Mesothelial cell of epicardium (in vitro differentiated cells): ENCODE data around the gene CEP192. TPM values are rescaled to one million over a fixed set of nuclear protein-coding genes. Genes with fewer than 3 reads are reported as not detected.
A peak's percentile ranks its signal among the peaks of the same experiment; 100 is the strongest.

Source experiments
- DNase-seq, 2 experiments: peaks; one replicate each; pipeline ENCODE4 v3.0.0; 2021; ENCODE audit warnings: low spot score in 2 of 2; ENCODE audit not compliant: unreplicated experiment in 2 of 2
- H3K27ac Mint-ChIP-seq: 2 replicates; pipeline ENCODE4 v1.8.0; 2021; ENCODE audit warnings: mixed read lengths
- H3K27me3 Mint-ChIP-seq: 2 replicates; pipeline ENCODE4 v1.8.0; 2021; ENCODE audit warnings: low read depth, mixed read lengths
- H3K36me3 Mint-ChIP-seq: 2 replicates; pipeline ENCODE4 v1.8.0; 2021; ENCODE audit warnings: mixed read lengths
- H3K4me1 Mint-ChIP-seq: 2 replicates; pipeline ENCODE4 v1.8.0; 2021; ENCODE audit warnings: mixed read lengths
- H3K4me3 Mint-ChIP-seq: 2 replicates; pipeline ENCODE4 v1.8.0; 2021; ENCODE audit warnings: mild to moderate bottlenecking, moderate library complexity, mixed read lengths
- H3K9me3 Mint-ChIP-seq: 2 replicates; pipeline ENCODE4 v1.8.0; 2021; ENCODE audit warnings: mixed read lengths
- CTCF ChIP-seq: fragments of 200-600 bp; sonication (generic); IDR thresholded peaks from one replicate; pipeline ENCODE4 v1.5.0; 2021; ENCODE audit warnings: antibody characterized with exemption; ENCODE audit not compliant: unreplicated experiment
- total RNA-seq: library from RNA; stranded (reverse); gene quantifications from 3 replicates; pipeline ENCODE4 v1.2.1, GENCODE V29; 2021

The CEP192 gene
- total RNA-seq, 1 donor from 2014 or later = 34.6 TPM

DNA sequence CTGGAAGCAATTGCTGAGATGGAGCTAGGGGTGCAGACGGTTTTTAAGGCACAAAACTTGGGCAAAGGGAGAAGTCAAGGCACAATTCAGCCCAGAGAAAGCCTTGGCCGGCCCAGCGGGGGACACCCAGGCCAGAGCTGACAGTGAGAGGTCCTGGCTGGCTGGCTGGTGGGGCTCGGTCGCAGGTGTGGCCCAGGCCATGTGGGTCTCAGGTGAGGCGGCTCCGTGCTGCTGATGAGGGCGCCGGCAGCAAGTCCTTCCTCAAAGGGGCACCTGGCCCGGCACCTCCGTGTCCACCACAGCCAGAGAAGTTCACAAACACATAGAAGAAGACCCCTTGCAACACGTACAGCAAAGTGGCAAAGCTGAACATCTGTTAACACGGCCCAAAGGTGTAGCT, 173.2 kb downstream of the CEP192 start:
- Mint-ChIP-seq H3K9me3 (peaks cover 31% of the 10 kb centered on the region), H3K36me3 (peaks cover 2% of the 10 kb centered on the region), H3K4me3 (no peak overlapping the region), H3K4me1 (peaks cover 5% of the 10 kb centered on the region), H3K27ac (no peak overlapping the region), H3K27me3 (peaks cover 4% of the 10 kb centered on the region)
- DNase-seq = no peak
- no peak for TF ChIP-seq CTCF

- H3K4me3 Mint-ChIP-seq = peak overlapping the region; percentile 46
- H3K36me3 Mint-ChIP-seq = peaks cover 2% of the 10 kb centered on the region
- H3K27ac Mint-ChIP-seq = peak overlapping the region; percentile 68
- no peak for TF ChIP-seq CTCF
- peaks cover 5% of the 10 kb centered on the region for H3K4me1 Mint-ChIP-seq
- DNase-seq = no peak
- H3K27me3 Mint-ChIP-seq = peaks cover 9% of the 10 kb centered on the region
- H3K9me3 Mint-ChIP-seq = peaks cover 31% of the 10 kb centered on the region
Measured at GRCh38 chr18:13165636-13166423, 174.7 kb downstream of the CEP192 start.

GRCh38 chr18:13173578-13174145, 182.5 kb downstream of the CEP192 start:
- H3K4me3 Mint-ChIP-seq = no peak overlapping the region
- no peak for TF ChIP-seq CTCF
- H3K4me1 Mint-ChIP-seq = no peaks in the 10 kb centered on the region
- no peak for DNase-seq
- no peak overlapping the region for H3K27ac Mint-ChIP-seq
- peaks cover 12% of the 10 kb centered on the region for H3K27me3 Mint-ChIP-seq
- peaks cover 12% of the 10 kb centered on the region for H3K9me3 Mint-ChIP-seq
- H3K36me3 Mint-ChIP-seq = no peaks in the 10 kb centered on the region

Other genes starting within 250 kb of the CEP192 start
- 37.0 to 38.7 TPM (median 38.1 TPM) in 3 replicates for gene PTPN2, start 107.1 kb upstream of the CEP192 start, total RNA-seq
- gene SEH1L, start 43.4 kb upstream of the CEP192 start, total RNA-seq = 50.5 to 51.5 TPM (median 50.7 TPM) in 3 replicates
- gene LDLRAD4, start 227.4 kb downstream of the CEP192 start, total RNA-seq = 26.2 to 29.7 TPM (median 29.2 TPM) in 3 replicates